ENCODE data around the gene ELAVL4. TPM values are rescaled to one million over a fixed set of nuclear protein-coding genes. Genes with fewer than 3 reads are reported as not detected.

The ELAVL4 gene
- total RNA-seq, 4 donors from 2014 or later: 0.18 TPM; not detected in 3

GRCh38 chr1:50189369-50189768, 80.6 kb downstream of the ELAVL4 start:
- H3K27me3 ChIP-seq: no peaks in the 10 kb centered on the region
- H3K36me3 ChIP-seq: no peaks in the 10 kb centered on the region
- no peaks in the 10 kb centered on the region for H3K4me1 ChIP-seq
- TF ChIP-seq CTCF (IDR thresholded peaks at IDR 0.05) (no peak), POLR2A (IDR thresholded peaks at IDR 0.05) (no peak), POLR2AphosphoS5 (IDR thresholded peaks at IDR 0.05) (no peak), EP300 (IDR thresholded peaks at IDR 0.05) (no peak)
- no peak overlapping the region for H3K27ac ChIP-seq
- DNase-seq (ENCODE audit: low spot score in 2 of 2): no peak
- no peaks in the 10 kb centered on the region for H3K9me3 ChIP-seq
- no peak overlapping the region for H3K4me3 ChIP-seq
- 90% methylated on average over 3 of the region's 3 CpGs for WGBS

- DNase-seq (ENCODE audit: low spot score in 2 of 2): no peak
- Histone ChIP-seq H3K27ac (no peak overlapping the region), H3K9me3 (no peaks in the 10 kb centered on the region), H3K4me1 (no peaks in the 10 kb centered on the region), H3K27me3 (peaks cover 10% of the 10 kb centered on the region), H3K4me3 (no peak overlapping the region), H3K36me3 (no peaks in the 10 kb centered on the region)
- WGBS: 47% methylated on average over 3 of the region's 3 CpGs
- no peak for TF ChIP-seq EP300 (IDR thresholded peaks at IDR 0.05)
- TF ChIP-seq POLR2A (IDR thresholded peaks at IDR 0.05): no peak
- TF ChIP-seq CTCF (IDR thresholded peaks at IDR 0.05): no peak
- TF ChIP-seq POLR2AphosphoS5 (IDR thresholded peaks at IDR 0.05): no peak
These were observed 84.3 kb downstream of the ELAVL4 start for GRCh38 chr1:50193002-50193401.

- TF ChIP-seq CTCF (IDR thresholded peaks at IDR 0.05) (no peak), POLR2A (IDR thresholded peaks at IDR 0.05) (no peak), EP300 (IDR thresholded peaks at IDR 0.05) (no peak), POLR2AphosphoS5 (IDR thresholded peaks at IDR 0.05) (no peak)
- Histone ChIP-seq H3K4me3 (no peak overlapping the region), H3K4me1 (no peaks in the 10 kb centered on the region), H3K27ac (no peak overlapping the region), H3K9me3 (no peaks in the 10 kb centered on the region), H3K27me3 (peaks cover 10% of the 10 kb centered on the region), H3K36me3 (no peaks in the 10 kb centered on the region)
- 54% methylated on average over 2 of the region's 2 CpGs for WGBS
- DNase-seq (ENCODE audit: low spot score in 2 of 2): no peak
These were observed 86.5 kb downstream of the ELAVL4 start for GRCh38 chr1:50195205-50195604.

DNA sequence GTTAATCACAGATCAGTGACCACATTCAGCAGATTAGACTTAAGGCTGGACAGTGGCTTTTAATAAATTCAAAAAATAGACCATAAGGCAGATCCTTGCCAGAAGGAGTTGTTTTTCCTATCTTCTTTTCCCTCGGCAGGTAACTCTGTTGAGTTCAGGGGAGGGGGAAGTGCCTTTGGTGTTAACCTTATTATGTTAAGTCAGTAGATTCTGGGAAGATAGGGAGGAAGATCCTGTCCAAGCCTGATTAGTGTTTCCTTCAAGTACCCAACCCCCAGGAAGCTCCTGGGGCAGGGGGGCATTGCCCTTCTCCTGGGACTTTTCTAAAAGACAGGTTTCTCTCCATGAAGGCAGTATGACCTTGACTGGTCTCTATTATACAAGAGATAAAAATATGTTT, 87.4 kb downstream of the ELAVL4 start:
- H3K9me3 ChIP-seq: no peaks in the 10 kb centered on the region
- WGBS: 57% methylated on average over 1 of the region's 1 CpG

DNA sequence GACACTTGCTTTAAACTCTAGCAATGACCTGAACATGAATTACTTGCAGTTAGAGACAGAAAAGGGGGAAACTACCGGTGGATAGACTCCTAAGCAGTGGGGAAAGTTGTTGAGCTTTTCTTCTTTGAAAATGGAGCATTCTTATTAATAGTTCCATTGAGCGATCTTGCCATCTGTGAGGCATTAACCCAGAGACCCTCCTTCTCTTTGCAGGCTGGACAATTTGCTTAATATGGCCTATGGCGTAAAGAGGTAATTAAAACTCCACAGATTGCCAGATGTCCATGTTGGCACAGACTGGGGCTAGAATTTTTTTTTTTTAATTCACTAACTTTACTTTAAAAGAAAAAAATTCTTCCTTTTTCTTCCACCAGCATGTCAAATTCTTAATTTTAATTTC, 88.5 kb downstream of the ELAVL4 start:
- TF ChIP-seq POLR2A (IDR thresholded peaks at IDR 0.05) (no peak), CTCF (IDR thresholded peaks at IDR 0.05) (no peak), EP300 (IDR thresholded peaks at IDR 0.05) (no peak), POLR2AphosphoS5 (IDR thresholded peaks at IDR 0.05) (no peak)
- no peaks in the 10 kb centered on the region for H3K4me1 ChIP-seq
- H3K4me3 ChIP-seq: no peak overlapping the region
- DNase-seq (ENCODE audit: low spot score in 2 of 2): no peak
- no peak overlapping the region for H3K27ac ChIP-seq
- WGBS: 65% methylated on average over 3 of the region's 3 CpGs
- peaks cover 10% of the 10 kb centered on the region for H3K27me3 ChIP-seq
- no peaks in the 10 kb centered on the region for H3K9me3 ChIP-seq
- H3K36me3 ChIP-seq: no peaks in the 10 kb centered on the region

More for the DNA sequence above, 87.4 kb downstream of the ELAVL4 start:
- Histone ChIP-seq H3K4me3 (no peak overlapping the region), H3K4me1 (no peaks in the 10 kb centered on the region), H3K27ac (no peak overlapping the region), H3K36me3 (no peaks in the 10 kb centered on the region), H3K27me3 (peaks cover 10% of the 10 kb centered on the region)
- DNase-seq (ENCODE audit: low spot score in 2 of 2): no peak
- TF ChIP-seq EP300 (IDR thresholded peaks at IDR 0.05): no peak
- TF ChIP-seq CTCF (IDR thresholded peaks at IDR 0.05): no peak
- no peak for TF ChIP-seq POLR2A (IDR thresholded peaks at IDR 0.05)
- no peak for TF ChIP-seq POLR2AphosphoS5 (IDR thresholded peaks at IDR 0.05)
